GM21390 (cell line): Measurements from ENCODE around the gene CRIP1.

Source experiments
- ATAC-seq: cut with Tn5 transposase; IDR thresholded peaks from one replicate; pipeline ENCODE4 v1.9.1; 2021; ENCODE audit not compliant: unreplicated experiment

Gene CRIP1

GRCh38 chr14:105492031-105492970 is 5.6 kb downstream of the CRIP1 start:
- ATAC-seq, result no peak

DNA sequence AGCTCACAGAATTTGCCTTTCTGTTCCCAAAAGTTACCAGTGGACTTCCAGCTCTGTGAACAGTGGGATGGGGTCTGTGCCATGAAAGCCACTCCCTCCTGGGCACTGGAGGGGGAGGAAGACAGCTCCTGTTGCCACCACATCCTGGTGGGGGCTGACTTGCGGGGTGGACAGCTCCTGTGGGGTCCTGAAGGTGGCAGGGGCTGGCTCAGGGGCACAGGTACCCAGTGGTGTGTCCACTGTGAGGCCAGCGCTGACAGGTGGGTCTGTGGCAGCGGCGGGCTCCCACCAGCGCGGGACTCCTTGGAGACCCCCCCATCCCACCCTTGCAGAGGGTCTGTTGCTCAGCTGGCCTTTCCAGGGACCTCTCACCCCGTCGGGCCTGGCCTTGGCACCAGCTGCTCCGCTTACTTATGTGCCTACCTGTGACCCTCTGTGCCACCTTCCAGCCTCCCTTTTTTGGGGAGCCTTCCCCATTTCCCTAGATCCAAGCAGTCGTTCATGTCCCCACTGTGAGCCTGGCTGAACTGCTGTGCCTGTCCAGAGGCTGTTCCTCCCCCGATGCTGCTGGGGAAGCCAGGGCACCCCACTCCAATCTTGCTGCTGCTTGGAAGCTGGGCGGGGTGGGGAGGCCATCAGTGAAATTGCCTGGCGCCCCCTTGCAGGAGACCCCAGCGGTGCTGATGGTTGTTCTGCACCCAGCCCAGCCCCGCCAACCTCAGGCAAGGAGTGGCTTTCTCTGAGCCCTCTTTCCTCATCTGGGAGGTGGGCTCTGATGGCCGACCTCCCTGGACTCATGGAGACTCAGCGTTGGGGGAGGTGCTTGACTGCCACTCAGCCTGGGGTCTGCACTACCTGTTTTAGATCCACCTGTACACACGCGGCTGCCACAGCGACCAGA is 6.5 kb downstream of the CRIP1 start:
- ATAC-seq, result no peak

- no peak for ATAC-seq
These were observed 7.4 kb downstream of the CRIP1 start for GRCh38 chr14:105493921-105494605.

- ATAC-seq, result no peak
These were observed 7.9 kb downstream of the CRIP1 start for GRCh38 chr14:105494606-105494929.

- no peak for ATAC-seq
These were observed 8.7 kb downstream of the CRIP1 start for GRCh38 chr14:105495101-105495989.

DNA sequence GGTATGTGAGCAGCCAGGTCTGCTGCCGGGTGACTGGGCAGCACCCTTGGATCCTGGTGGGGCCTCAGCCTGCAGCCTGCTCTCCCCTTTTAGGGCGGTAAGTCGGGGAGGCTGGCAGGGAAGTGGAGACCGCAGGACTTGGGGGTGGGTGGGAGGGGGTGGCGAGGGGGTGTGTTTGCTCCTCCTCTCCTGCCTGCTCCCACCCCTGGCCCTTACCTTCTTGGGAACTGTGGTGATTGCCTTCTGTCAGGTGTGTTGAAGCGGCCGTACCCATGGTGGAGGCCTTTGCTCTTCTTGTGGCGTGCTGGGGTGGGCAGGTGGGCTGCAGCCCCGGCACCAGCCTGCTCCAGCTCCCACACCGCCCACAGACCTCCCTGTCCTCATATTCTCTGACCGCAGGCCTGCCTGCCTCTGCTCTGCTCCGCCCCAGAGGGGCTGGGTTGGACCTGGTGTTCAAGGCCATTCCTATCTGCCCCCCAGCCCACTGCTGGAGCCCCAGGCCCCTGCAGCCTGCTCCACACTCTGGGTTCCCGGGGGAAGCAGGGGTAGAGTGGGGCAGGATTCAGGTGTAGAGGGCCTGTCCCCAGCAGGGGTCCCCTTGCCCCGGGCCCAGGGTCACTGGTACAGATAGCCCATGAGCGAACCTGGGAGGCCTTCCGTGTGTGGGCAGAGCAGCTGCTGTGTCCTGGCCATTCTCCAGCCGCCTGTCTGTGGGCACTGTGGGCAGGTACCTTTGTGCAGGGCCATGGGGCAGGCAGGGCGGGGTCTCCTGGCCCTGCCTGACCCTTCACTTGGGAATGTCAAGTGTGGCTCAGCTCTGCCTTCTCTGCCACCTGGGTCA is 9.5 kb downstream of the CRIP1 start:
- ATAC-seq, result no peak

GRCh38 chr14:105496831-105497591 is 10.3 kb downstream of the CRIP1 start:
- no peak for ATAC-seq

DNA sequence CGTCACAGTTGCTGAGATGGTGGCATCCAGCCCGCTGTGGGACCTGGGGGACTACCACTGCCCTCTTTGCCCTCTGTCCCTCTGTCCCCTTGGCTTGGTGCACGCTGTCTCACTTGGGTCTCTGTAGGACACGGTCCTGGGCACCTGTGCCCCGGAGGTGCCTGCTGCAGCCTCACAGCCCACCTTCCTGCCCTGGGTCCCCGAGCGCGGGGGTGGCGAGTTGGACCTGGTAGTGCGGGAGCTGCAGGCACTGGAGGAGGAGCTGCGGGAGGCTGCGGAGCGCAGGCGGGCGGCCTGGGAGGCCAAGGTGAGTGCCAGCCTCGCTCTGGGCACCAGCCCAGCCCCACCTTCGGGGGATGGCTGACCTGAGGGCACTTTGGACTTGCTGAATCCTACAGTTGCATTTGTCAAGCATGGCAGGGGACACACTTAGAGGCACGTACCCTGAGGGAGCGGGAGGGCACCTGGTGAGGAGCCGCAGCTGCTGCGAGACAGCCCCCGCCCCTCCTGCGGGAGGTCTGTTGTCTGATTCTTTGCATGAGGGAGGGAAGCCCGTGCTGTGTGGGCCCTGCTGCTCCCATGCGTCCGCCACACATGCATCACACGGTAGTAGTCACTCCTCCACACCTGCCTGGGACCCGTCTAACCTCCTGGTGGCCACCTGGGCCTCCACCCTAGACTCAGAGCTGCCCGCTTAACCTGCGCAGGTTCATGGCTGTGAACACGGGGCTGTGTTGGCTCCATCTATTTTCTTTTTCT is 11.2 kb downstream of the CRIP1 start:
- ATAC-seq, result no peak

DNA sequence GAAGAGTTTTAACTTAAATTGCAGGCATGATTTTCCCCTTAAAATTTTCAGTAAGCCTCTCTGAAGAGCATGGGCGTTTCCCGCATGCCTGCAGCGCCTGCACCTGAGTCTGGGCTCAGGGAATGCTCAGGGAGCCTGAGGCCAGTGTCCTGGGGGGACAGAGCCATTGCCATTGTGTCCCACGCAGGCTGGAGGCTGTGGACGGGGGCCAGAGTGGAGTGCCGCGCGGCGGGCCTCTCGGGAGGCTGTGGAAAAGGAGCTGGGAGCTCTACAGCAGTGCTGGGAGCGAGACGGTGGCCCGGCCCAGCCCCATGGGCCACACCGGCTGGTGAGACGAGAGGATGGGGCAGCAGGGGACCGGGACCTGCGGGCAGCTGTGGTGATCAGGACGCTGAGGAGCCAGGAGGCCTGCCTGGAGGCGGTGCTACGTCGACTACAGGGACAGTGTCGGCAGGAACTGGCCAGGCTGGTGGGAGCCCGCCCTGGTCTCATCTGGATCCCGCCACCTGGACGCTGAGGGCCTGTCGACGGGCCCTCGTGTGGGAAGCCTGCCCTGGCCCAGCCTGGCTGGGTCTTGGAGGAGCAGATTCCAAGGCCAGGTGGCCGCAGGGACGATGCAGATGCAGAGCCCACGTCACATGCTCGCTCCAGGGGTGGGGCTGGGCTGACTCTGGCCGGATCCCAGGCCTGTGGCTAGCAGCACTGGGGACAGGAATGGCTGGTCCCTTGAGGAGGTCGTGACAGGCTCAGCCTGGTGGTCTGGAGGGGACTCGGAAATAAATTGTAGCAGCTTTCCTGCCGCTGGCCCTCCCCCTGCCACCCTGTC is 12.0 kb downstream of the CRIP1 start:
- no peak for ATAC-seq

- no peak for ATAC-seq
These were observed 12.8 kb downstream of the CRIP1 start for GRCh38 chr14:105499256-105500035.

- no peak for ATAC-seq
These were observed 13.5 kb downstream of the CRIP1 start for GRCh38 chr14:105500036-105500725.

GRCh38 chr14:105500726-105501101 is 14.0 kb downstream of the CRIP1 start:
- ATAC-seq, result no peak

DNA sequence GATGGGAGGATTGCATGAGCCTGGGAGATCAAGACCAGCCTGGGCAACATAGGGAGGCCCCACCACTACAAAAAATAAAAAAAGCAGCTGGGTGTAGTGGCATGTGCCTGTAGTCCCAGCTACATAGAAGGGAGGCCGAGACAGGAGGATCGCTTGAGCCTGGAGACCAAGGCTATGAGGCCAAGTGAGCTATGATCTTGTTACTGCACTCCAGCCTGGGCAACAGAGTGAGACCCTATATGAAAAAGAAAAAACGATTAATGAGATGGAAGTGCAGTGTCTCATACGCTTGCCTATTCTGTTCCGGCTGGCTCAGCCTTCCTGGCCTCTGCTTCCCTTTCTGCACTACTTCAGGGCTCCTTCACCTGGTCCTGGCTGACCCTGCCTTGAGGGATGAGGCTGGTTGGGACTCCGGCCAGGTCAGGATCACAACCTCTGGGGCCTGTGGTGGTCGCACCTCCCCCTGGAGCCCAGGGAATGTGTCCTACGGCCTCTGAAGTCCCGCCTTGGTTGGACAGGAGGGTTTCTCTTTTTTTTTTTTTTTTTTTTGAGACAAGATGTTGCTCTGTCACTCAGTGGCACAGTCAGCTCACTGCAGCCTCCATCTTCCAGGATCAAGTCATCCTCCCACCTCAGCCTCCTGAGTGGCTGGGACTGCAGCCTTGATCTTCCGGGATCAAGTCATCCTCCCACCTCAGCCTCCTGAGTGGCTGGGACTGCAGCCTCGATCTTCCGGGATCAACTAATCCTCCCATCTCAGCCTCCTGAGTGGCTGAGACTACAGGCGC is 15.0 kb downstream of the CRIP1 start:
- no peak for ATAC-seq

DNA sequence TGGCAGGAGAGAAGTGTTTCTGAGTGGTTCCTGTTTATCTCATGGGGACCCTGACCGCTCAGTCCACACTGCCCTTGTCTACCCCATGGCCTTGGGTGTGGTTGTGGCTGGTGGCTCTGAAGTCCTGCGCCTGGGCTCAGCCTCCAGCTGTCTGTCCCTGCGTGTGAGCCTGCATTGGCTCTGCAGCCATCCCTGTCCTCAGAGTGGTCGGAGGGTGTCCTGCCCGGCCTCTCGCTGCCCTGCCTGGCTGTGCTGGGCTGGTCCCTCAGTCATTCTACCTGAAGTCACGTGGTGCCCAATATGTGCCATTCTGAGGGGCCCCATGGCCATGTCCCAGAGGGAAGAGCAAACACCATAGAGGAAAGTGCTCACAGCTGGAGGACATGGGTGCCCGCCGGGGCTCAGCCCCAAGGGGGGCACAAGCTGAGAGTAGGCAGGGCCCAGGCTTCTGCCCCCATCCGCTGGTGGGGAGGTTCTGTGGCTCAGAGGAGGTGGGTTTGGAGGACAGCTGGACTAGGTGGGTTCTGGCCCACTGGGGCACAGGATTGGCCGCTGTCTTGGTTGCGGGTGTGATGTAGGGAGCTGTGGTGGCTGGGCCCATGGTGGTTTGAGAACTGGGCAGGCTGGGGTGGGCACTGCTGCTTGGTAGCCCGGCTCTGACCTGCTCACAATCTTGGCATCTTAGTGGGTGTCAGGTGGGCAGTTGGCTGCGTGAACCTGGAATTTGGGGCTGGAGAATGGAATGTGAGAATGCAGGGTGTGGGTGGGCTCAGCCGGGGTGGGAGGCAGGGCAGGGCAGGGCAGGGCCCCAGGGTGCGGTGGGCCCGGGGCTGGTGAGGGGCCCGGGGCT is 16.0 kb downstream of the CRIP1 start:
- no peak for ATAC-seq
